IPS-20b (cell line): ENCODE results near the gene SEC16A.

ENCODE experiments used
- H3K27ac ChIP-seq: one replicate; pipeline ENCODE4 v1.5.1; 2013; ENCODE audit warnings: low read length
- H3K27me3 ChIP-seq: 2 replicates; pipeline ENCODE4 v1.6.1; 2013; ENCODE audit warnings: mild to moderate bottlenecking, low read length, inconsistent platforms; ENCODE audit not compliant: insufficient read depth
- H3K36me3 ChIP-seq: 2 replicates; pipeline ENCODE4 v1.6.1; 2013; ENCODE audit warnings: low read depth, mild to moderate bottlenecking, inconsistent platforms, low read length, moderate library complexity; ENCODE audit not compliant: insufficient read depth
- H3K4me1 ChIP-seq: 2 replicates; pipeline ENCODE4 v1.6.1; 2013; ENCODE audit warnings: mild to moderate bottlenecking, control low read depth, inconsistent platforms, low read length, moderate library complexity; ENCODE audit not compliant: insufficient read depth
- H3K4me3 ChIP-seq: 2 replicates; pipeline ENCODE4 v1.5.1; 2013; ENCODE audit warnings: mild to moderate bottlenecking, low read length, inconsistent platforms
- H3K9ac ChIP-seq: 2 replicates; pipeline ENCODE4 v1.6.1; 2013; ENCODE audit warnings: low read depth, mild to moderate bottlenecking, inconsistent platforms, low read length, moderate library complexity
- H3K9me3 ChIP-seq: 2 replicates; pipeline ENCODE4 v1.6.1; 2013; ENCODE audit warnings: mild to moderate bottlenecking, low read depth, low read length, inconsistent platforms; ENCODE audit not compliant: insufficient read depth

SEC16A gene

GRCh38 chr9:136505406-136506403 lies 22.9 kb upstream of the SEC16A start:
- no peak overlapping the region for H3K4me3 ChIP-seq
- peaks cover 92% of the 10 kb centered on the region for H3K36me3 ChIP-seq
- no peaks in the 10 kb centered on the region for H3K9me3 ChIP-seq
- H3K9ac ChIP-seq, result no peak overlapping the region
- H3K27me3 ChIP-seq, result no peaks in the 10 kb centered on the region
- no peaks in the 10 kb centered on the region for H3K4me1 ChIP-seq
- no peak overlapping the region for H3K27ac ChIP-seq

GRCh38 chr9:136504512-136505348 lies 21.9 kb upstream of the SEC16A start:
- Histone ChIP-seq H3K9ac (no peak overlapping the region), H3K4me3 (no peak overlapping the region), H3K27ac (no peak overlapping the region), H3K27me3 (no peaks in the 10 kb centered on the region), H3K9me3 (no peaks in the 10 kb centered on the region), H3K36me3 (peaks cover 94% of the 10 kb centered on the region), H3K4me1 (no peaks in the 10 kb centered on the region)

GRCh38 chr9:136502940-136503550 lies 20.2 kb upstream of the SEC16A start:
- H3K36me3 ChIP-seq, result peaks cover 93% of the 10 kb centered on the region
- H3K4me1 ChIP-seq, result no peaks in the 10 kb centered on the region
- no peaks in the 10 kb centered on the region for H3K27me3 ChIP-seq

GRCh38 chr9:136502196-136502595 lies 19.4 kb upstream of the SEC16A start:
- peaks cover 92% of the 10 kb centered on the region for H3K36me3 ChIP-seq
- no peak overlapping the region for H3K9ac ChIP-seq
- no peaks in the 10 kb centered on the region for H3K9me3 ChIP-seq
- no peak overlapping the region for H3K27ac ChIP-seq
- H3K4me3 ChIP-seq, result no peak overlapping the region
- H3K27me3 ChIP-seq, result no peaks in the 10 kb centered on the region
- H3K4me1 ChIP-seq, result no peaks in the 10 kb centered on the region

More at GRCh38 chr9:136502940-136503550, 20.2 kb upstream of the SEC16A start:
- Histone ChIP-seq H3K27ac (no peak overlapping the region), H3K9ac (no peak overlapping the region), H3K9me3 (no peaks in the 10 kb centered on the region), H3K4me3 (no peak overlapping the region)

- H3K9ac ChIP-seq, result no peak overlapping the region
- H3K9me3 ChIP-seq, result no peaks in the 10 kb centered on the region
- H3K4me3 ChIP-seq, result no peak overlapping the region
- H3K4me1 ChIP-seq, result no peaks in the 10 kb centered on the region
- peaks cover 92% of the 10 kb centered on the region for H3K36me3 ChIP-seq
- no peak overlapping the region for H3K27ac ChIP-seq
- H3K27me3 ChIP-seq, result no peaks in the 10 kb centered on the region
Measured at GRCh38 chr9:136501686-136502085, 18.8 kb upstream of the SEC16A start.

- Histone ChIP-seq H3K9ac (no peak overlapping the region), H3K27ac (no peak overlapping the region), H3K27me3 (no peaks in the 10 kb centered on the region), H3K4me1 (no peaks in the 10 kb centered on the region), H3K4me3 (no peak overlapping the region), H3K9me3 (no peaks in the 10 kb centered on the region), H3K36me3 (peaks cover 89% of the 10 kb centered on the region)
Measured at GRCh38 chr9:136499935-136500910, 17.4 kb upstream of the SEC16A start.

- H3K36me3 ChIP-seq, result peaks cover 89% of the 10 kb centered on the region
- no peaks in the 10 kb centered on the region for H3K9me3 ChIP-seq
- H3K4me1 ChIP-seq, result no peaks in the 10 kb centered on the region
- no peak overlapping the region for H3K9ac ChIP-seq
- H3K4me3 ChIP-seq, result no peak overlapping the region
- H3K27ac ChIP-seq, result no peak overlapping the region
- H3K27me3 ChIP-seq, result no peaks in the 10 kb centered on the region
Measured at GRCh38 chr9:136499071-136499934, 16.5 kb upstream of the SEC16A start.

GRCh38 chr9:136497916-136498695 lies 15.3 kb upstream of the SEC16A start:
- Histone ChIP-seq H3K4me1 (no peaks in the 10 kb centered on the region), H3K36me3 (peaks cover 77% of the 10 kb centered on the region), H3K9me3 (no peaks in the 10 kb centered on the region), H3K27me3 (no peaks in the 10 kb centered on the region), H3K4me3 (no peak overlapping the region), H3K27ac (no peak overlapping the region), H3K9ac (no peak overlapping the region)

GRCh38 chr9:136496801-136497620 lies 14.2 kb upstream of the SEC16A start:
- H3K4me1 ChIP-seq, result no peaks in the 10 kb centered on the region
- H3K36me3 ChIP-seq, result peaks cover 66% of the 10 kb centered on the region
- H3K27ac ChIP-seq, result no peak overlapping the region
- H3K9me3 ChIP-seq, result no peaks in the 10 kb centered on the region
- no peak overlapping the region for H3K9ac ChIP-seq
- no peak overlapping the region for H3K4me3 ChIP-seq
- H3K27me3 ChIP-seq, result no peaks in the 10 kb centered on the region
